ENCODE data around the gene SNORC. TPM values are rescaled to one million over a fixed set of nuclear protein-coding genes. Genes with fewer than 3 reads are reported as not detected.

Gene SNORC
- polyA plus RNA-seq, 1 donor, result 1.6 TPM

GRCh38 chr2:232866104-232866503, 4.0 kb upstream of the SNORC start:
- DNase-seq, result no peak

- DNase-seq, result no peak
Observed at GRCh38 chr2:232869138-232870017, 686 bp upstream of the SNORC start.

GRCh38 chr2:232870766-232871371, 805 bp downstream of the SNORC start:
- DNase-seq, result no peak

- DNase-seq, result no peak
Observed at GRCh38 chr2:232871418-232871834, 1.4 kb downstream of the SNORC start.

GRCh38 chr2:232871835-232872736, 2.0 kb downstream of the SNORC start:
- DNase-seq, result no peak

GRCh38 chr2:232872826-232873225, 2.8 kb downstream of the SNORC start:
- no peak for DNase-seq

- no peak for DNase-seq
Observed at GRCh38 chr2:232873292-232873908, 3.3 kb downstream of the SNORC start.

GRCh38 chr2:232873909-232874641, 4.0 kb downstream of the SNORC start:
- no peak for DNase-seq

- no peak for DNase-seq
Observed at GRCh38 chr2:232874677-232875223, 4.7 kb downstream of the SNORC start.

GRCh38 chr2:232875256-232876121, 5.4 kb downstream of the SNORC start:
- no peak for DNase-seq

- DNase-seq, result no peak
Observed at GRCh38 chr2:232876161-232876977, 6.3 kb downstream of the SNORC start.

- no peak for DNase-seq
Observed at GRCh38 chr2:232876978-232877441, 6.9 kb downstream of the SNORC start.

- DNase-seq, result no peak
Observed at GRCh38 chr2:232877940-232878511, 8.0 kb downstream of the SNORC start.

- no peak for DNase-seq
Observed at GRCh38 chr2:232878855-232879617, 9.0 kb downstream of the SNORC start.

- no peak for DNase-seq
Observed at GRCh38 chr2:232879618-232880494, 9.8 kb downstream of the SNORC start.

GRCh38 chr2:232880764-232881351, 10.8 kb downstream of the SNORC start:
- DNase-seq, result no peak

Measured in left kidney (tissue), 2 donors.